Smooth muscle cell (in vitro differentiated cells): ENCODE data around the gene MMD2. TPM values are rescaled to one million over a fixed set of nuclear protein-coding genes. Genes with fewer than 3 reads are reported as not detected.

ENCODE experiments used
- DNase-seq: peaks from one replicate; lab custom pipeline; 2025; ENCODE audit not compliant: unreplicated experiment; lab: John Stamatoyannopoulos, UW
- H2AFZ ChIP-seq: fragments of 200-600 bp; sonication (generic); 2 replicates; pipeline ENCODE4 v1.6.0; 2016; ENCODE audit warnings: antibody characterized with exemption, low read depth, mild to moderate bottlenecking
- H3F3A ChIP-seq: fragments of 200-600 bp; sonication (generic); 2 replicates; pipeline ENCODE4 v1.6.0; 2017; ENCODE audit warnings: antibody characterized with exemption, low read depth
- H3K27ac ChIP-seq: fragments of 200-600 bp; sonication (generic); 2 replicates; pipeline ENCODE4 v1.5.1; 2016; ENCODE audit warnings: low read depth, mild to moderate bottlenecking
- H3K27me3 ChIP-seq: fragments of 200-600 bp; sonication (generic); 2 replicates; pipeline ENCODE4 v1.6.1; 2016; ENCODE audit warnings: low read depth, mild to moderate bottlenecking
- H3K36me3 ChIP-seq: fragments of 200-600 bp; sonication (generic); 2 replicates; pipeline ENCODE4 v1.5.1; 2016; ENCODE audit warnings: low read depth
- H3K4me1 ChIP-seq: fragments of 200-600 bp; sonication (generic); 2 replicates; pipeline ENCODE4 v1.5.1; 2016; ENCODE audit warnings: low read depth
- H3K4me2 ChIP-seq: fragments of 200-600 bp; sonication (generic); 2 replicates; pipeline ENCODE4 v1.6.0; 2016; ENCODE audit warnings: mild to moderate bottlenecking
- H3K4me3 ChIP-seq: fragments of 200-600 bp; sonication (generic); 2 replicates; pipeline ENCODE4 v1.5.1; 2016; ENCODE audit warnings: mild to moderate bottlenecking
- H3K79me2 ChIP-seq: fragments of 200-600 bp; sonication (generic); 2 replicates; pipeline ENCODE4 v1.6.0; 2016; ENCODE audit warnings: low read depth, mild to moderate bottlenecking
- H3K9ac ChIP-seq: fragments of 200-600 bp; sonication (generic); 2 replicates; pipeline ENCODE4 v1.6.0; 2016; ENCODE audit warnings: low read depth
- H3K9me3 ChIP-seq: fragments of 200-600 bp; sonication (generic); replicated peaks from 2 replicates; pipeline ENCODE4 v1.5.1; 2016; ENCODE audit warnings: low read depth
- H4K20me1 ChIP-seq: fragments of 200-600 bp; sonication (generic); 2 replicates; pipeline ENCODE4 v1.6.0; 2016; ENCODE audit warnings: low read depth
- CTCF ChIP-seq: fragments of 200-600 bp; sonication (generic); IDR thresholded peaks from 2 replicates; pipeline ENCODE4 v1.5.1; 2017; ENCODE audit warnings: borderline replicate concordance, mild to moderate bottlenecking, antibody characterized with exemption; ENCODE audit not compliant: insufficient read depth, poor library complexity, severe bottlenecking
- WGBS: methylation state at CpG from one replicate; pipeline ENCODE4 v1.1.7; 2016; ENCODE audit warnings: low lambda C conversion rate; 5-methylcytosine and 5-hydroxymethylcytosine counted together
- polyA plus RNA-seq: library from polyadenylated mRNA; unstranded; fragments of >200 nt; fragmentation: Nextera tagmentation; extraction: Ambion mirVana; gene quantifications from 2 replicates; pipeline ENCODE4 v1.2.1, GENCODE V29; 2016
- total RNA-seq: library from RNA; depleted of rRNA; stranded (reverse); fragments of >200 nt; gene quantifications from 2 replicates; pipeline ENCODE4 v1.2.3, GENCODE V29; 2014

Gene MMD2
- total and polyA plus RNA-seq, 2 experiments from 2014 or later, result not detected

- whole genome bisulfite sequencing, result 33% methylated on average over 1 of the region's 1 CpG
- no peak overlapping the region for H3K4me2 ChIP-seq
- no peak overlapping the region for H3K27ac ChIP-seq
- H4K20me1 ChIP-seq, result no peaks in the 10 kb centered on the region
- no peaks in the 10 kb centered on the region for H3K36me3 ChIP-seq
- no peak overlapping the region for H3K9ac ChIP-seq
- peaks cover 11% of the 10 kb centered on the region for H3K27me3 ChIP-seq
- H3F3A ChIP-seq, result no peaks in the 10 kb centered on the region
- H3K4me1 ChIP-seq, result no peaks in the 10 kb centered on the region
- DNase-seq, result no peak
- no peaks in the 10 kb centered on the region for H3K9me3 ChIP-seq
- H2AFZ ChIP-seq, result no peak overlapping the region
- no peaks in the 10 kb centered on the region for H3K79me2 ChIP-seq
- no peak overlapping the region for H3K4me3 ChIP-seq
- no peak for TF ChIP-seq CTCF
Observed at GRCh38 chr7:4906682-4907081, 52.3 kb downstream of the MMD2 start.

GRCh38 chr7:4905171-4905570 lies 53.8 kb downstream of the MMD2 start:
- H3K27me3 ChIP-seq, result peaks cover 11% of the 10 kb centered on the region
- no peaks in the 10 kb centered on the region for H3F3A ChIP-seq
- H4K20me1 ChIP-seq, result no peaks in the 10 kb centered on the region
- no peak for TF ChIP-seq CTCF
- H3K4me2 ChIP-seq, result no peak overlapping the region
- H3K4me1 ChIP-seq, result no peaks in the 10 kb centered on the region
- no peak overlapping the region for H2AFZ ChIP-seq
- H3K4me3 ChIP-seq, result no peak overlapping the region
- no peak overlapping the region for H3K9ac ChIP-seq
- H3K9me3 ChIP-seq, result no peaks in the 10 kb centered on the region
- 100% methylated on average over 1 of the region's 1 CpG for WGBS
- no peaks in the 10 kb centered on the region for H3K79me2 ChIP-seq
- H3K27ac ChIP-seq, result no peak overlapping the region
- no peak for DNase-seq
- H3K36me3 ChIP-seq, result no peaks in the 10 kb centered on the region

- no peaks in the 10 kb centered on the region for H4K20me1 ChIP-seq
- no peaks in the 10 kb centered on the region for H3K79me2 ChIP-seq
- H3K36me3 ChIP-seq, result no peaks in the 10 kb centered on the region
- DNase-seq, result no peak
- H3K9ac ChIP-seq, result no peak overlapping the region
- no peaks in the 10 kb centered on the region for H3F3A ChIP-seq
- no peaks in the 10 kb centered on the region for H3K4me1 ChIP-seq
- H2AFZ ChIP-seq, result no peak overlapping the region
- TF ChIP-seq CTCF, result no peak
- H3K27ac ChIP-seq, result no peak overlapping the region
- H3K27me3 ChIP-seq, result peaks cover 11% of the 10 kb centered on the region
- H3K4me2 ChIP-seq, result no peak overlapping the region
- no peak overlapping the region for H3K4me3 ChIP-seq
- no peaks in the 10 kb centered on the region for H3K9me3 ChIP-seq
Observed at GRCh38 chr7:4904346-4904745, 54.6 kb downstream of the MMD2 start.

GRCh38 chr7:4895766-4896165 lies 63.2 kb downstream of the MMD2 start:
- no peak for DNase-seq
- no peak overlapping the region for H3K4me3 ChIP-seq
- H3K9me3 ChIP-seq, result no peaks in the 10 kb centered on the region
- H3K79me2 ChIP-seq, result no peaks in the 10 kb centered on the region
- 91% methylated on average over 11 of the region's 11 CpGs for WGBS
- H2AFZ ChIP-seq, result no peak overlapping the region
- no peak for TF ChIP-seq CTCF
- no peak overlapping the region for H3K4me2 ChIP-seq
- no peaks in the 10 kb centered on the region for H3K36me3 ChIP-seq
- H3K4me1 ChIP-seq, result no peaks in the 10 kb centered on the region
- no peaks in the 10 kb centered on the region for H4K20me1 ChIP-seq
- no peaks in the 10 kb centered on the region for H3F3A ChIP-seq
- no peaks in the 10 kb centered on the region for H3K27me3 ChIP-seq
- H3K27ac ChIP-seq, result no peak overlapping the region
- no peak overlapping the region for H3K9ac ChIP-seq
